Limb (tissue), 2 donors: ENCODE results near the gene HBZ.
"Not testable (repeated sequence)": the region's sequence is repeated elsewhere in the genome, so short reads cannot be mapped to it uniquely, and the experiment has no call there.

Source experiments
- DNase-seq, 2 donors: peaks; one replicate each; pipeline ENCODE4 v3.0.0-alpha.2; 2016; ENCODE audit errors: extremely low spot score in 2 of 2

Gene HBZ

GRCh38 chr16:152141-153128 lies at the start of gene HBZ:
Gene HBZ (plus strand): TSS chr16:152644. CDS start chr16:152910, 266 bp downstream.
- no peak for DNase-seq

GRCh38 chr16:104355-104754 lies 48.1 kb upstream of the HBZ start:
- no peak for DNase-seq

- no peak for DNase-seq
Observed at GRCh38 chr16:104928-105327, 47.5 kb upstream of the HBZ start.

GRCh38 chr16:105521-105920 lies 46.9 kb upstream of the HBZ start:
- DNase-seq: no peak

- peak; percentile 62 to 82 for DNase-seq
Observed at GRCh38 chr16:106623-107324, 45.7 kb upstream of the HBZ start.

- no peak for DNase-seq
Observed at GRCh38 chr16:112153-112840, 40.1 kb upstream of the HBZ start.

GRCh38 chr16:114327-114726 lies 38.1 kb upstream of the HBZ start:
- DNase-seq: no peak

GRCh38 chr16:116015-116414 lies 36.4 kb upstream of the HBZ start:
- DNase-seq: no peak

- DNase-seq: peak; percentile 6 to 66
Observed at GRCh38 chr16:117379-118365, 34.8 kb upstream of the HBZ start.

- no peak for DNase-seq
Observed at GRCh38 chr16:118857-119256, 33.6 kb upstream of the HBZ start.

- DNase-seq: no peak
Observed at GRCh38 chr16:119295-119694, 33.1 kb upstream of the HBZ start.

- no peak for DNase-seq
Observed at GRCh38 chr16:119835-120491, 32.5 kb upstream of the HBZ start.

- no peak for DNase-seq
Observed at GRCh38 chr16:120756-121155, 31.7 kb upstream of the HBZ start.

- no peak for DNase-seq
Observed at GRCh38 chr16:122361-122760, 30.1 kb upstream of the HBZ start.

GRCh38 chr16:123558-124350 lies 28.7 kb upstream of the HBZ start:
- not testable (repeated sequence) for DNase-seq

GRCh38 chr16:125011-125410 lies 27.4 kb upstream of the HBZ start:
- no peak for DNase-seq

GRCh38 chr16:129075-129474 lies 23.4 kb upstream of the HBZ start:
- no peak for DNase-seq

- DNase-seq: no peak
Observed at GRCh38 chr16:130533-131173, 21.8 kb upstream of the HBZ start.

GRCh38 chr16:132120-132519 lies 20.3 kb upstream of the HBZ start:
- DNase-seq: no peak
